Natural killer cell (primary cell): ENCODE measurements around the gene DCK. TPM values are rescaled to one million over a fixed set of nuclear protein-coding genes. Genes with fewer than 3 reads are reported as not detected.
A peak's percentile ranks its signal among the peaks of the same experiment; 100 is the strongest.

Source experiments
- ATAC-seq, 3 donors: fragments of 150-1000 bp in 2 of 3; fragments of 200-7000 bp in 1 of 3; cut with Tn5 transposase; 1 replicate in 1 of 3; 2 replicates in 2 of 3; pipeline ENCODE4 v1.10.0; 2021; ENCODE audit warnings: mild to moderate bottlenecking in 2 of 3, moderate library complexity in 2 of 3
- DNase-seq, 2 donors: peaks; one replicate each; pipeline versions ENCODE4 v3.0.0 to v3.0.0-alpha.2; 2013 to 2021; ENCODE audit warnings: mixed read lengths in 1 of 2
- H3K27ac ChIP-seq: one replicate; pipeline ENCODE4 v1.5.1; 2013; ENCODE audit warnings: mild to moderate bottlenecking, low read length
- H3K27me3 ChIP-seq: one replicate; pipeline ENCODE4 v1.6.1; 2013; ENCODE audit warnings: low read length; ENCODE audit not compliant: control insufficient read depth, insufficient read depth
- H3K36me3 ChIP-seq: one replicate; pipeline ENCODE4 v1.6.1; 2013; ENCODE audit warnings: low read length; ENCODE audit not compliant: control insufficient read depth, insufficient read depth
- H3K4me1 ChIP-seq: one replicate; pipeline ENCODE4 v1.6.1; 2013; ENCODE audit warnings: low read length; ENCODE audit not compliant: control insufficient read depth, insufficient read depth
- H3K4me3 ChIP-seq: one replicate; pipeline ENCODE4 v1.5.1; 2013; ENCODE audit warnings: low read length
- H3K9me3 ChIP-seq: one replicate; pipeline ENCODE4 v1.6.1; 2013; ENCODE audit warnings: low read length; ENCODE audit not compliant: control insufficient read depth, insufficient read depth
- H3K27ac Mint-ChIP-seq, 2 donors: one replicate each; pipeline ENCODE4 v1.8.0; 2022; ENCODE audit warnings: mild to moderate bottlenecking in 2 of 2, mixed read lengths in 2 of 2, moderate library complexity in 1 of 2
- H3K27me3 Mint-ChIP-seq, 2 donors: one replicate each; pipeline ENCODE4 v1.8.0; 2022; ENCODE audit warnings: low read depth in 2 of 2, mixed read lengths in 2 of 2
- H3K36me3 Mint-ChIP-seq: one replicate; pipeline ENCODE4 v1.8.0; 2022; ENCODE audit warnings: mixed read lengths
- H3K4me1 Mint-ChIP-seq, 2 donors: one replicate each; pipeline ENCODE4 v1.8.0; 2022; ENCODE audit warnings: mixed read lengths in 2 of 2
- H3K4me3 Mint-ChIP-seq: one replicate; pipeline ENCODE4 v1.8.0; 2022; ENCODE audit warnings: mild to moderate bottlenecking, moderate library complexity, mixed read lengths
- H3K9me3 Mint-ChIP-seq, 2 donors: one replicate each; pipeline ENCODE4 v1.8.0; 2022; ENCODE audit warnings: mixed read lengths in 2 of 2
- WGBS: methylation state at CpG from one replicate; pipeline ENCODE4 v1.1.7; 2013; ENCODE audit warnings: missing lambda C conversion rate; ENCODE audit not compliant: insufficient coverage; 5-methylcytosine and 5-hydroxymethylcytosine counted together
- intact Hi-C: fragments of 100-400 bp; cut with micrococcal nuclease; formaldehyde crosslinking; loops from one replicate; pipeline ENCODE4 v1.14.2; 2022
- total RNA-seq, 4 donors: library from RNA; stranded (reverse); fragments of 120-200 nt in 1 of 4; gene quantifications; one replicate each; pipeline versions ENCODE4 v1.2.3 to v1.2.4, GENCODE V29; 2013 to 2022
- TF ChIP-seq, protein P1 (sequence below): fragments of 200-600 bp; IDR thresholded peaks from one replicate; pipeline ENCODE4 v1.8.0; 2022; ENCODE audit warnings: antibody characterized with exemption

DCK gene
- total RNA-seq, 3 donors from 2014 or later (not counting 1 experiment from before 2014, with no cell fraction given): 28.3 to 32.7 (median 29.5) TPM

DNA sequence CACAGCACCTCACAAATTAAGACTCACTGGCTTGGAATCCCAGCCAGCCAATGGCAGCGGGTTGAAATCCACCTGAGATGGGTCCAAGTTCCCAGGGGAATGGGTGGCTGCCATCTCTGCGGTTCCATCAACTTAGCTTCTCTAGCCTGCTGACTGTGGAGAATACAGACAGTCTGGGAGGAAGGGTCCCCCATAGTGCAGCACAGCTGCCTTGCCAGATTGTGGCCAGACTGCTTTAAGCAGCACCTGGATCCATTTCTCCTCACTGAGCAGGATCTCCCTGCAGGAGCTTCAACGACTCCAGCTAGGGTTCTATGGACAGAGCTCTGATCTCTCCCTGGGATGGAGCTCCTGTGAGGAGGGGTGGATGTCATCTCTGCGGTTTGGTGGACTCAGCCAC lies 51.8 kb downstream of the DCK start:
- intact Hi-C loops: no loop called here

DNA sequence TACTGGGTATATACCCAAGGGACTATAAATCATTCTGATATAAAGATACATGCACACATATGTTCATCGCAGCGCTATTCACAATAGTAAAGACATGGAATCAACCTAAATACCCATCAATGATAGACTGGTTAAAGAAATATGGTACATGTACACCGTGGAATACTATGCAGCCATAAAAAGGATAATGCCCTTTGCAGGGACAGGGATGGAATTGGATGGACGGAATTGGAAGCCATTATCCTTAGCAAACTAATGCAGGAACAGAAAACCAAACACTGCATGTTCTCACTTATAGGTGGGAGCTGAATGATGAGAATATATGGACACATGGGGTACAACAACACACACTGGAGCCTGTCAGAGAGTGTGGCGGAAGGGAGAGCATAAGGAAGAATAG lies 55.9 kb downstream of the DCK start:
- Histone ChIP-seq H3K9me3 (no peaks in the 10 kb centered on the region), H3K27me3 (no peaks in the 10 kb centered on the region), H3K27ac (no peak overlapping the region), H3K4me1 (no peaks in the 10 kb centered on the region), H3K4me3 (no peak overlapping the region), H3K36me3 (no peaks in the 10 kb centered on the region)
- H3K4me3 Mint-ChIP-seq: no peak overlapping the region
- no peaks in the 10 kb centered on the region for H3K4me1 Mint-ChIP-seq
- no peak for ATAC-seq
- WGBS: 77% methylated on average over 3 of the region's 5 CpGs
- intact Hi-C loops: no loop called here
- no peak overlapping the region for H3K27ac Mint-ChIP-seq
- H3K27me3 Mint-ChIP-seq: no peaks in the 10 kb centered on the region
- H3K9me3 Mint-ChIP-seq: no peaks in the 10 kb centered on the region
- TF ChIP-seq, protein P1, sequence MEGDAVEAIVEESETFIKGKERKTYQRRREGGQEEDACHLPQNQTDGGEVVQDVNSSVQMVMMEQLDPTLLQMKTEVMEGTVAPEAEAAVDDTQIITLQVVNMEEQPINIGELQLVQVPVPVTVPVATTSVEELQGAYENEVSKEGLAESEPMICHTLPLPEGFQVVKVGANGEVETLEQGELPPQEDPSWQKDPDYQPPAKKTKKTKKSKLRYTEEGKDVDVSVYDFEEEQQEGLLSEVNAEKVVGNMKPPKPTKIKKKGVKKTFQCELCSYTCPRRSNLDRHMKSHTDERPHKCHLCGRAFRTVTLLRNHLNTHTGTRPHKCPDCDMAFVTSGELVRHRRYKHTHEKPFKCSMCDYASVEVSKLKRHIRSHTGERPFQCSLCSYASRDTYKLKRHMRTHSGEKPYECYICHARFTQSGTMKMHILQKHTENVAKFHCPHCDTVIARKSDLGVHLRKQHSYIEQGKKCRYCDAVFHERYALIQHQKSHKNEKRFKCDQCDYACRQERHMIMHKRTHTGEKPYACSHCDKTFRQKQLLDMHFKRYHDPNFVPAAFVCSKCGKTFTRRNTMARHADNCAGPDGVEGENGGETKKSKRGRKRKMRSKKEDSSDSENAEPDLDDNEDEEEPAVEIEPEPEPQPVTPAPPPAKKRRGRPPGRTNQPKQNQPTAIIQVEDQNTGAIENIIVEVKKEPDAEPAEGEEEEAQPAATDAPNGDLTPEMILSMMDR: no peak
- H3K36me3 Mint-ChIP-seq: no peaks in the 10 kb centered on the region
- DNase-seq: no peak

More for the DNA sequence above, 51.8 kb downstream of the DCK start:
- no peak for ATAC-seq
- Mint-ChIP-seq H3K4me1 (peaks cover 5 to 9% of the 10 kb centered on the region in 2 donors), H3K9me3 (no peaks in the 10 kb centered on the region), H3K4me3 (no peak overlapping the region), H3K27ac (no peak overlapping the region), H3K36me3 (no peaks in the 10 kb centered on the region), H3K27me3 (no peaks in the 10 kb centered on the region)
- TF ChIP-seq, protein P1: no peak
- Histone ChIP-seq H3K4me3 (no peak overlapping the region), H3K27me3 (no peaks in the 10 kb centered on the region), H3K9me3 (no peaks in the 10 kb centered on the region), H3K27ac (no peak overlapping the region), H3K36me3 (no peaks in the 10 kb centered on the region), H3K4me1 (no peaks in the 10 kb centered on the region)
- 70% methylated on average over 4 of the region's 4 CpGs for WGBS
- DNase-seq: no peak

DNA sequence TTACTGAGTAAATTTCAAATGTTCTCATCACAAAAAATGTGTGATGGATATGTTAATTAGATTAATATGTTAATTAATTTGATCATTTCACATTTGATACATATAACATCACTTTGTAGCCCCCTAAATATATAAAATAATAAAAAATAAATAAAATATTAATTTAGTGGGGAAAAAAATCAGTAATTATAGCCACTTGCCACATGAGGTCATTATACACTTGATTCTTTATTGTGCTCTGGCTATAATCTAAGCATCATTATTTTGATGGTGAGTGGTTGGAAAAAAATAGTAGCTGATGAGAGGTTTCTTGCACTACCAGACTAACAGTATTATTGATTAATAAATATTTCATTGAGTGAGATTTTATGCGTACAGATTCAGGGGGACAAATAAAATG lies 57.4 kb downstream of the DCK start:
- Mint-ChIP-seq H3K4me1 (no peaks in the 10 kb centered on the region), H3K27ac (no peak overlapping the region), H3K27me3 (no peaks in the 10 kb centered on the region), H3K36me3 (no peaks in the 10 kb centered on the region), H3K9me3 (no peaks in the 10 kb centered on the region), H3K4me3 (no peak overlapping the region)
- Histone ChIP-seq H3K27ac (no peak overlapping the region), H3K9me3 (no peaks in the 10 kb centered on the region), H3K4me3 (no peak overlapping the region), H3K36me3 (no peaks in the 10 kb centered on the region), H3K4me1 (no peaks in the 10 kb centered on the region), H3K27me3 (no peaks in the 10 kb centered on the region)
- peak in 1 of 3 donors; percentile 54 for ATAC-seq
- peak in 1 of 2 donors; percentile 24 for DNase-seq
- TF ChIP-seq, protein P1: peak; percentile 48
- intact Hi-C loops: loop anchor here (2.0 to 5.0 kb wide), 2 partner anchors 501 to 662 kb away; no protein-coding TSS in a partner anchor
- WGBS: no CpG with 5 or more reads among the region's 1 CpG

DNA sequence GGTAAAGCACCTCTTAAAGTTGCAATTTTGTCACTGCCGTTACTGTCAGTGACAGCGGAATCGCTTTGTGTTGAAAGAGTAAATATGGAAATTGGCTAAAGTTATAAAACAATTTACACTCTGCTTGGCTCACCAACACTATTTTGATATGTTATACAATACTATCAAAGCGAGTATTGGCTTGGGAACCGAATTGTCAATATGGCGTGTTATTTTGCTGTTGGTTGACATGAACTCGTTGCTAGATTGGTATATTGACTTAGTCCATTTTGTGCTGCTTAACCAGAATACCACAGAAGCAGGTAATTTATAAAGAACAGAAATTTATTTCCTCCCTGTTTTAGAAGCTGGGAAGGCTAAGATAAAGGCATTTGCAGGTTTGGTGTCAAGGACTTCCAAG lies 58.6 kb downstream of the DCK start:
- no peak overlapping the region for H3K4me3 Mint-ChIP-seq
- 92% methylated on average over 2 of the region's 7 CpGs for WGBS

More for the DNA sequence above, 58.6 kb downstream of the DCK start:
- Histone ChIP-seq H3K4me1 (no peaks in the 10 kb centered on the region), H3K9me3 (no peaks in the 10 kb centered on the region), H3K36me3 (no peaks in the 10 kb centered on the region), H3K27me3 (no peaks in the 10 kb centered on the region), H3K4me3 (no peak overlapping the region), H3K27ac (no peak overlapping the region)
- Mint-ChIP-seq H3K9me3 (no peaks in the 10 kb centered on the region), H3K27me3 (no peaks in the 10 kb centered on the region), H3K4me1 (no peaks in the 10 kb centered on the region), H3K36me3 (no peaks in the 10 kb centered on the region), H3K27ac (no peak overlapping the region)
- TF ChIP-seq, protein P1: no peak
- DNase-seq (no peak), ATAC-seq (no peak)
- intact Hi-C loops: loop anchor here (5.0 kb wide), 1 partner anchor 500 kb away; no protein-coding TSS in a partner anchor
